SW480 (cell line): Measurements from ENCODE around the gene TTYH1.
A peak's percentile ranks its signal among the peaks of the same experiment; 100 is the strongest.

Source experiments
- DNase-seq: peaks from one replicate; pipeline ENCODE4 v3.0.0-alpha.2; 2016; ENCODE audit warnings: low spot score

The TTYH1 gene

GRCh38 chr19:54424201-54424600 lies 8.9 kb downstream of the TTYH1 start:
- DNase-seq = no peak

- DNase-seq = no peak
Measured at GRCh38 chr19:54424660-54425381, 9.6 kb downstream of the TTYH1 start.

- no peak for DNase-seq
Measured at GRCh38 chr19:54425382-54425723, 10.1 kb downstream of the TTYH1 start.

GRCh38 chr19:54426291-54426931 lies 11.1 kb downstream of the TTYH1 start:
- peak; percentile 30 for DNase-seq

- no peak for DNase-seq
Measured at GRCh38 chr19:54427586-54427985, 12.3 kb downstream of the TTYH1 start.

GRCh38 chr19:54428323-54429175 lies 13.3 kb downstream of the TTYH1 start:
- no peak for DNase-seq

GRCh38 chr19:54429176-54429495 lies 13.9 kb downstream of the TTYH1 start:
- no peak for DNase-seq

- DNase-seq = no peak
Measured at GRCh38 chr19:54429545-54430227, 14.4 kb downstream of the TTYH1 start.

- peak; percentile 43 for DNase-seq
Measured at GRCh38 chr19:54430306-54431254, 15.3 kb downstream of the TTYH1 start.

GRCh38 chr19:54431255-54431838 lies 16.1 kb downstream of the TTYH1 start:
- peak; percentile 33 for DNase-seq

- DNase-seq = peak; percentile 72
Measured at GRCh38 chr19:54432144-54432738, 17.0 kb downstream of the TTYH1 start.

GRCh38 chr19:54433697-54434096 lies 18.4 kb downstream of the TTYH1 start:
- no peak for DNase-seq

GRCh38 chr19:54434112-54434872 lies 19.0 kb downstream of the TTYH1 start:
- DNase-seq = no peak

GRCh38 chr19:54434873-54435214 lies 19.6 kb downstream of the TTYH1 start:
- no peak for DNase-seq

- no peak for DNase-seq
Measured at GRCh38 chr19:54435551-54436016, 20.3 kb downstream of the TTYH1 start.

GRCh38 chr19:54436031-54436523 lies 20.8 kb downstream of the TTYH1 start:
- DNase-seq = no peak

- no peak for DNase-seq
Measured at GRCh38 chr19:54436628-54437252, 21.5 kb downstream of the TTYH1 start.

GRCh38 chr19:54439174-54439851 lies 24.0 kb downstream of the TTYH1 start:
- DNase-seq = peak; percentile 46

GRCh38 chr19:54440641-54441040 lies 25.4 kb downstream of the TTYH1 start:
- no peak for DNase-seq
